GM21526 (cell line): ENCODE data around the gene TIGD7.

Source experiments
- ATAC-seq: cut with Tn5 transposase; IDR thresholded peaks from one replicate; pipeline ENCODE4 v1.9.1; 2021; ENCODE audit warnings: moderate library complexity; ENCODE audit not compliant: unreplicated experiment, low FRiP score

The TIGD7 gene

GRCh38 chr16:3249451-3249850 is 55.8 kb downstream of the TIGD7 start:
- no peak for ATAC-seq

DNA sequence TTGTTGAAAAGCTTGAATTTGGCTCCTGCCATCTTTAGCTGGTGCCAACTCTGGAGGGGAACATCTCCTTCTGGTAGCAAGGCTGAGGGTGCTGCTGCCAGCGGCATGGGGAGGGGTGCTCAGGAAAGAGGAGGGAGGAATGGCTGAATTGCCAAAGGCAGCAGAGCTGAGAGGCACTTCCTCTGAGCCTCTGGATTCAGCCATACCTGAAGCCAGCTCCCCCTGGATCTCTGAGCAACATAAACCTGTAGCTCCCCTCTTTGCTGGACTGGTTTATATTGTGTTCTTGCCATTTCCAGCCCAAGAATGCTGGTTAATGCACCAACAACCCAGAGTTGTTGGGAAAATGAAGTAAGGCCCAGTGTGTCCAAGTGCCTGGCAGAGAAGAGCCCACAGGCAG is 56.2 kb downstream of the TIGD7 start:
- ATAC-seq, result no peak
